H1 (cell line): Measurements from ENCODE around the gene CTSC. TPM values are rescaled to one million over a fixed set of nuclear protein-coding genes. Genes with fewer than 3 reads are reported as not detected.

Experiments used
- NANOG ChIP-seq: IDR thresholded peaks from 2 replicates; pipeline ENCODE4 v1.6.1; 2011; ENCODE audit warnings: low read length, low read depth, mild to moderate bottlenecking, inconsistent platforms; ENCODE audit not compliant: insufficient read depth, poor library complexity, severe bottlenecking
- TAF1 ChIP-seq: IDR thresholded peaks from 2 replicates; pipeline ENCODE4 v1.6.1; 2011; ENCODE audit warnings: mild to moderate bottlenecking, low read depth, low read length
- polyA plus RNA-seq, 7 experiments: library from polyadenylated mRNA; depleted of rRNA in 3 of 7; stranded (reverse) in 5 of 7; unstranded in 2 of 7; fragments of >200 nt in 5 of 7; fragments of 200-250 nt in 2 of 7; gene quantifications; 1 replicate in 5 of 7; 2 replicates in 1 of 7; 4 replicates in 1 of 7; pipeline versions ENCODE4 v1.2.1 to v1.2.3, GENCODE V29; 2011 to 2013; ENCODE audit warnings: missing spikeins in 2 of 7, mixed read lengths in 2 of 7
- total RNA-seq: library from RNA; stranded (reverse); fragmentation: NEBNext Ultra II Directional; extraction: Animal tissue kit (Norgen Biotek cat#: 25700); gene quantifications from 2 replicates; pipeline ENCODE4 v1.2.1, GENCODE V29; 2021
- TF ChIP-seq, protein P1 (sequence below): IDR thresholded peaks from 2 replicates; pipeline ENCODE4 v1.6.1; 2012; ENCODE audit warnings: low read length, inconsistent platforms

The CTSC gene
- total and polyA plus RNA-seq, 2 of the 8 experiments (the other 6 are each of a cell fraction or from before 2014, with no cell fraction given), result 347 to 369 TPM

DNA sequence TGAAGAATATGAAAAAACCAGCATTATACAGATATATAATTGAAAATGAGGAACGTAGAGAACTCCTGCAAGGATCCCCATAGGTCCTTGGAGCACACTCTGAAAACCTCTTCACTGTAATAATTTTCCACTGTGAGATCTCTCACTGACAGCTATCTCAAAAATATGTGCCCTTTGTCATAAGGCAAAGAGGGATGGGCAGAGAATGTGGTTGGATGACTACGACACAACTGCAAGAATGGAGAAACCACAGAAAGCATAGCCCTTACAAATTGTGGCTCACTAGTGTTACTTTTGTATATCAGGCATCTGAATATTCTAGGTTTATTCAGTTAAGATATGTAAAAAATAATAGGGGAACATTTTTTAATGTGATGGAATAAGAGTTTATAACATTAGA is 7.9 kb upstream of the CTSC start (continued):
- TF ChIP-seq TAF1, result no peak
- TF ChIP-seq, protein P1, sequence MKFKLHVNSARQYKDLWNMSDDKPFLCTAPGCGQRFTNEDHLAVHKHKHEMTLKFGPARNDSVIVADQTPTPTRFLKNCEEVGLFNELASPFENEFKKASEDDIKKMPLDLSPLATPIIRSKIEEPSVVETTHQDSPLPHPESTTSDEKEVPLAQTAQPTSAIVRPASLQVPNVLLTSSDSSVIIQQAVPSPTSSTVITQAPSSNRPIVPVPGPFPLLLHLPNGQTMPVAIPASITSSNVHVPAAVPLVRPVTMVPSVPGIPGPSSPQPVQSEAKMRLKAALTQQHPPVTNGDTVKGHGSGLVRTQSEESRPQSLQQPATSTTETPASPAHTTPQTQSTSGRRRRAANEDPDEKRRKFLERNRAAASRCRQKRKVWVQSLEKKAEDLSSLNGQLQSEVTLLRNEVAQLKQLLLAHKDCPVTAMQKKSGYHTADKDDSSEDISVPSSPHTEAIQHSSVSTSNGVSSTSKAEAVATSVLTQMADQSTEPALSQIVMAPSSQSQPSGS, result no peak
- no peak for TF ChIP-seq NANOG
